Suprapubic skin (tissue), 4 donors: ENCODE data around the gene NBEA. TPM values are rescaled to one million over a fixed set of nuclear protein-coding genes. Genes with fewer than 3 reads are reported as not detected.

Source experiments
- DNase-seq, 2 donors: peaks; one replicate each; pipeline ENCODE4 v3.0.0-alpha.2; 2019; ENCODE audit warnings: low spot score in 2 of 2
- H3K27ac ChIP-seq: fragments of 200-600 bp; sonication (generic); one replicate; pipeline ENCODE4 v1.5.1; 2019
- H3K27me3 ChIP-seq: fragments of 200-600 bp; sonication (generic); one replicate; pipeline ENCODE4 v1.5.1; 2019
- H3K36me3 ChIP-seq: fragments of 200-600 bp; sonication (generic); one replicate; pipeline ENCODE4 v1.5.1; 2019
- H3K4me1 ChIP-seq: fragments of 200-600 bp; sonication (generic); one replicate; pipeline ENCODE4 v1.5.1; 2019
- H3K4me3 ChIP-seq: fragments of 200-600 bp; sonication (generic); one replicate; pipeline ENCODE4 v1.5.1; 2019; ENCODE audit warnings: mild to moderate bottlenecking
- H3K9me3 ChIP-seq: fragments of 200-600 bp; sonication (generic); one replicate; pipeline ENCODE4 v1.5.1; 2019
- EP300 ChIP-seq: sonication (generic); formaldehyde crosslinking; IDR thresholded peaks from one replicate; pipeline ENCODE4 v1.6.1; 2017; ENCODE audit warnings: antibody characterized with exemption
- POLR2A ChIP-seq, 2 donors: fragments of 450-650 bp; IDR thresholded peaks; one replicate each; pipeline ENCODE4 v1.6.1; 2017; ENCODE audit warnings: antibody characterized with exemption in 2 of 2, mild to moderate bottlenecking in 2 of 2, moderate library complexity in 2 of 2
- POLR2AphosphoS5 ChIP-seq, 3 donors: sonication (generic); formaldehyde crosslinking; IDR thresholded peaks; one replicate each; pipeline ENCODE4 v1.6.1; 2017; ENCODE audit warnings: antibody characterized with exemption in 3 of 3
- WGBS: methylation state at CpG from one replicate; pipeline ENCODE4 v1.1.5; 2018; 5-methylcytosine and 5-hydroxymethylcytosine counted together
- total RNA-seq, 4 donors: library from RNA; depleted of rRNA; stranded (reverse); fragments of >200 nt; gene quantifications; one replicate each; pipeline ENCODE4 v1.1.0, GENCODE V29; 2016
- TF ChIP-seq, protein P1 (sequence below), 2 donors: fragments of 200-600 bp in 1 of 2; fragments of 450-650 bp in 1 of 2; sonication (generic) in 1 of 2; IDR thresholded peaks; one replicate each; pipeline ENCODE4 v1.5.1; 2016 to 2019; ENCODE audit warnings: antibody characterized with exemption in 2 of 2, mild to moderate bottlenecking in 1 of 2, moderate library complexity in 1 of 2

NBEA gene
- total RNA-seq, 4 donors from 2014 or later = 3.1 to 9.7 (median 4.1) TPM

- 94% methylated on average over 2 of the region's 2 CpGs for WGBS
- Histone ChIP-seq H3K4me3 (no peak overlapping the region), H3K9me3 (no peaks in the 10 kb centered on the region), H3K27ac (no peak overlapping the region), H3K4me1 (no peaks in the 10 kb centered on the region), H3K36me3 (no peaks in the 10 kb centered on the region), H3K27me3 (no peaks in the 10 kb centered on the region)
- TF ChIP-seq POLR2AphosphoS5 (IDR thresholded peaks at IDR 0.05) = no peak
- TF ChIP-seq EP300 = no peak
- no peak for TF ChIP-seq POLR2A (IDR thresholded peaks at IDR 0.05)
- DNase-seq = no peak
Observed at GRCh38 chr13:35228536-35228935, 286.5 kb downstream of the NBEA start.

DNA sequence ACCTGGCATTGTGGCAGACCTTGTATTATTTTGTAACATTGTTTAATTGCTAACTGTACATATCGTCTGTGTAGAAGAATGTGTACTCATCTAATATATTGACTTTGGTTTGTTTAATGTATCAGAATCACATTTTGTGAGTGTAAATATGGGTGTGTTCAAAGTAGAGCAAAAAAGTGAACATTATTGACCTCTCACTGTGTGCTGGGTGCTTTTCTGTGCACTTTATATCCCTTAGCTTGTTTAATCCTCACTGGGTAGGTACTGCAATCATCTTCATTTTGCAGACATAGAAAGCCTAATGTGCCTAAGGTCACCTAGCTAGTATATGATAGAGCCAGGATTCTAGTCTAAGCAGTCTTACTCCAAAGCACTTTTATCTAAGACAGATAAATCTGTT, 289.4 kb downstream of the NBEA start:
- Histone ChIP-seq H3K27ac (no peak overlapping the region), H3K36me3 (no peaks in the 10 kb centered on the region), H3K4me3 (no peak overlapping the region), H3K9me3 (no peaks in the 10 kb centered on the region), H3K27me3 (no peaks in the 10 kb centered on the region), H3K4me1 (no peaks in the 10 kb centered on the region)
- TF ChIP-seq EP300 = no peak
- TF ChIP-seq, protein P1, sequence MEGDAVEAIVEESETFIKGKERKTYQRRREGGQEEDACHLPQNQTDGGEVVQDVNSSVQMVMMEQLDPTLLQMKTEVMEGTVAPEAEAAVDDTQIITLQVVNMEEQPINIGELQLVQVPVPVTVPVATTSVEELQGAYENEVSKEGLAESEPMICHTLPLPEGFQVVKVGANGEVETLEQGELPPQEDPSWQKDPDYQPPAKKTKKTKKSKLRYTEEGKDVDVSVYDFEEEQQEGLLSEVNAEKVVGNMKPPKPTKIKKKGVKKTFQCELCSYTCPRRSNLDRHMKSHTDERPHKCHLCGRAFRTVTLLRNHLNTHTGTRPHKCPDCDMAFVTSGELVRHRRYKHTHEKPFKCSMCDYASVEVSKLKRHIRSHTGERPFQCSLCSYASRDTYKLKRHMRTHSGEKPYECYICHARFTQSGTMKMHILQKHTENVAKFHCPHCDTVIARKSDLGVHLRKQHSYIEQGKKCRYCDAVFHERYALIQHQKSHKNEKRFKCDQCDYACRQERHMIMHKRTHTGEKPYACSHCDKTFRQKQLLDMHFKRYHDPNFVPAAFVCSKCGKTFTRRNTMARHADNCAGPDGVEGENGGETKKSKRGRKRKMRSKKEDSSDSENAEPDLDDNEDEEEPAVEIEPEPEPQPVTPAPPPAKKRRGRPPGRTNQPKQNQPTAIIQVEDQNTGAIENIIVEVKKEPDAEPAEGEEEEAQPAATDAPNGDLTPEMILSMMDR (IDR thresholded peaks at IDR 0.05) = no peak
- TF ChIP-seq POLR2AphosphoS5 (IDR thresholded peaks at IDR 0.05) = no peak
- no peak for TF ChIP-seq POLR2A (IDR thresholded peaks at IDR 0.05)
- WGBS = 93% methylated on average over 1 of the region's 1 CpG
- DNase-seq = no peak

GRCh38 chr13:35238274-35238673, 296.2 kb downstream of the NBEA start:
- no peaks in the 10 kb centered on the region for H3K36me3 ChIP-seq
- no peak for TF ChIP-seq POLR2AphosphoS5 (IDR thresholded peaks at IDR 0.05)
- no peak for TF ChIP-seq POLR2A (IDR thresholded peaks at IDR 0.05)
- TF ChIP-seq, protein P1 (IDR thresholded peaks at IDR 0.05) = no peak
- no peak for TF ChIP-seq EP300
- H3K4me1 ChIP-seq = no peaks in the 10 kb centered on the region
- H3K4me3 ChIP-seq = no peak overlapping the region
- no peak for DNase-seq
- no peak overlapping the region for H3K27ac ChIP-seq
- peaks cover 5% of the 10 kb centered on the region for H3K9me3 ChIP-seq
- H3K27me3 ChIP-seq = no peaks in the 10 kb centered on the region
- 90% methylated on average over 1 of the region's 1 CpG for WGBS

DNA sequence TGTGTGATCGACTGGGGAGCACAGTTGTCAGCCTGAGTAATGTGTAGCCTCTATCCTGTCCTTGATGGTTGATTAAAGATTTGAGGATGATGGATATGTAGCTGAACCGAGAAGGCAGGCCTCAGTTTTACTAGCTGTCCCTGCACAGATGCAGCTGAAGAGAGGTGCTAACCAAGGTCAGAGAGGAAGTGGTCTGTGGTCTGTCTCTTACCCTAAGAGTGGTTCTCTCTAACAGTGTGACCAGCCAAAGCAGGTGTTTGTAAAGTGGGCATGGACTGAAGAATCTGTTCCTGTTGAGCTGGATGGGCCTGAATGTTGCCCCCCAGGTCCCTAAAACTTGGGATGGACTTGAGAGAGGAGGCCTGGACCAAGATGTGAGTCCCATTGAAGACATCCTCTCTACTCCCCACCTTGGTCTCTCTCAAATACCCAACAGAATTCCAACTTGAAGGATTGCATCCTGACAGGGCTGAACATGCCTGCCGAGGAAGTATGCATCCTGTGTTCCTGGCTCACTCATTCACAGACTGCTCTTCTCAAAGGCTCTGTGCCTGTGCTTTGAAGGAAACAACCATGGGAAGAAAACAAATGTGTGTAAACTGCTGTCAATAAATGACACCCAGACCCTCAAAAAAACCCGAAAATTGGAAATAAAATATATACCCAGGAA, 310.6 kb downstream of the NBEA start:
- H3K9me3 ChIP-seq = peaks cover 5% of the 10 kb centered on the region
- no peaks in the 10 kb centered on the region for H3K27me3 ChIP-seq
- H3K4me1 ChIP-seq = no peaks in the 10 kb centered on the region
- no peak overlapping the region for H3K27ac ChIP-seq
- H3K4me3 ChIP-seq = no peak overlapping the region
- peaks cover 12% of the 10 kb centered on the region for H3K36me3 ChIP-seq
- TF ChIP-seq, protein P1 (IDR thresholded peaks at IDR 0.05) = no peak
- TF ChIP-seq EP300 = no peak
- TF ChIP-seq POLR2AphosphoS5 (IDR thresholded peaks at IDR 0.05) = no peak
- no peak for TF ChIP-seq POLR2A (IDR thresholded peaks at IDR 0.05)
- no peak for DNase-seq
- 74% methylated on average over 4 of the region's 4 CpGs for WGBS

DNA sequence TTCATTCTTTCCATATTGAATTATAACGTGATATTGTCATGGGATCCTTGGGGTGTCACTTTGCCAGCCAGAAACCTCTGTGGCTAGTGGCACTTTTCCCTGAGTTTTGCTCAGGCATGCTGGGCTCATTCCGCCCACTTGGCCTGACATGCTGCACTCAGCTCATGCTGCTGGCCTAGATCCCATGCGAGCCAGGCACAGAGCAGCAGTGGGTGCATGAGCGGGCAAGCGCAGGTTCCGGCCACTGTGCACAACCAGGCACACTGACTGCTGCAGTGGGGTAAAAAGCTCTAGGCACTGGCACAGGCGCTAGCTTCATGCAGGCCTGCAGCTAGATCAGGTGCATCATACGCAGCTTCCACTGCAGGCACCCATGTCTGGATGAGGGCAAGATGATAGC, 313.2 kb downstream of the NBEA start:
- Histone ChIP-seq H3K36me3 (peaks cover 12% of the 10 kb centered on the region), H3K27me3 (no peaks in the 10 kb centered on the region), H3K4me1 (no peaks in the 10 kb centered on the region), H3K9me3 (peaks cover 5% of the 10 kb centered on the region), H3K27ac (no peak overlapping the region), H3K4me3 (no peak overlapping the region)
- no peak for DNase-seq
- WGBS = 59% methylated on average over 7 of the region's 8 CpGs
- TF ChIP-seq EP300 = no peak

- H3K9me3 ChIP-seq = peaks cover 5% of the 10 kb centered on the region
- no peaks in the 10 kb centered on the region for H3K4me1 ChIP-seq
- WGBS = 98% methylated on average over 6 of the region's 9 CpGs
- no peak overlapping the region for H3K4me3 ChIP-seq
- no peak overlapping the region for H3K27ac ChIP-seq
- peaks cover 3% of the 10 kb centered on the region for H3K36me3 ChIP-seq
- no peak for DNase-seq
- no peaks in the 10 kb centered on the region for H3K27me3 ChIP-seq
- no peak for TF ChIP-seq EP300
- TF ChIP-seq, protein P1 (IDR thresholded peaks at IDR 0.05) = no peak
- TF ChIP-seq POLR2A (IDR thresholded peaks at IDR 0.05) = no peak
- TF ChIP-seq POLR2AphosphoS5 (IDR thresholded peaks at IDR 0.05) = no peak
Observed at GRCh38 chr13:35256459-35257148, 314.5 kb downstream of the NBEA start.
